HepG2 (cell line): ENCODE data around the gene DPH2. TPM values are rescaled to one million over a fixed set of nuclear protein-coding genes. Genes with fewer than 3 reads are reported as not detected.

Source experiments
- BCL3 ChIP-seq: sonication (generic); formaldehyde crosslinking; IDR thresholded peaks from 2 replicates; pipeline ENCODE4 v1.5.1; 2020; ENCODE audit warnings: mild to moderate bottlenecking, missing genetic modification reagents, moderate library complexity
- CCAR2 ChIP-seq: fragments of 200-400 bp; formaldehyde crosslinking; optimal IDR thresholded peaks from 2 replicates; pipeline ENCODE3; 2018; ENCODE audit warnings: low read depth, mild to moderate bottlenecking, low read length, moderate library complexity
- HCFC1 ChIP-seq: fragments of 150-350 bp; IDR thresholded peaks from 2 replicates; pipeline ENCODE4 v1.6.1; 2014; ENCODE audit warnings: low read depth, low read length
- HDAC1 ChIP-seq: sonication (generic); formaldehyde crosslinking; IDR thresholded peaks from 2 replicates; pipeline ENCODE4 v1.5.1; 2020; ENCODE audit warnings: mild to moderate bottlenecking, missing genetic modification reagents
- HNRNPLL ChIP-seq: fragments of 200-400 bp; formaldehyde crosslinking; IDR thresholded peaks from 2 replicates; pipeline ENCODE4 v1.6.1; 2017; ENCODE audit warnings: mild to moderate bottlenecking, low read depth, low read length; ENCODE audit not compliant: poor library complexity, severe bottlenecking
- KDM3A ChIP-seq: IDR thresholded peaks from 2 replicates; pipeline ENCODE4 v1.6.1; 2018; ENCODE audit warnings: low read depth, missing compliant biosample characterization
- MAF1 ChIP-seq: sonication (generic); formaldehyde crosslinking; IDR thresholded peaks from 2 replicates; pipeline ENCODE4 v1.5.0; 2020; ENCODE audit warnings: missing genetic modification reagents, borderline replicate concordance
- NCOA5 ChIP-seq: sonication (generic); formaldehyde crosslinking; IDR thresholded peaks from 2 replicates; pipeline ENCODE4 v1.4.0; 2020; ENCODE audit warnings: missing genetic modification reagents
- NFRKB ChIP-seq: fragments of 450-650 bp; IDR thresholded peaks from 2 replicates; pipeline ENCODE4 v1.6.1; 2017
- POLR2A ChIP-seq, 2 experiments: IDR thresholded peaks; 2 replicates each; pipeline ENCODE4 v1.6.1; 2011; ENCODE audit warnings: low read depth in 2 of 2, low read length in 2 of 2, mild to moderate bottlenecking in 1 of 2, moderate library complexity in 1 of 2; ENCODE audit not compliant: insufficient read depth in 1 of 2
- RELA ChIP-seq: sonication (generic); formaldehyde crosslinking; IDR thresholded peaks from 2 replicates; pipeline ENCODE4 v1.4.0; 2020; ENCODE audit warnings: missing genetic modification reagents
- SETDB1 ChIP-seq: sonication (generic); formaldehyde crosslinking; IDR thresholded peaks from 2 replicates; pipeline ENCODE4 v1.5.1; 2020; ENCODE audit warnings: missing genetic modification reagents, mild to moderate bottlenecking, borderline replicate concordance
- SP1 ChIP-seq, 2 experiments: fragments of 450-650 bp in 1 of 2; sonication (generic) in 1 of 2; formaldehyde crosslinking in 1 of 2; IDR thresholded peaks; 2 replicates each; pipeline versions ENCODE4 v1.4.0 to v1.6.1; 2016 to 2020; ENCODE audit warnings: missing genetic modification reagents in 1 of 2
- TAF15 ChIP-seq: fragments of 200-400 bp; formaldehyde crosslinking; IDR thresholded peaks from one replicate; pipeline ENCODE4 v1.6.1; 2018; ENCODE audit warnings: mild to moderate bottlenecking, low read depth, low read length; ENCODE audit not compliant: poor library complexity, severe bottlenecking
- TSC22D2 ChIP-seq: sonication (generic); formaldehyde crosslinking; IDR thresholded peaks from 2 replicates; pipeline ENCODE4 v1.5.1; 2020; ENCODE audit warnings: missing genetic modification reagents, mild to moderate bottlenecking, borderline replicate concordance
- ZBTB21 ChIP-seq: sonication (generic); formaldehyde crosslinking; IDR thresholded peaks from 2 replicates; pipeline ENCODE4 v1.4.0; 2020; ENCODE audit warnings: missing genetic modification reagents
- ZC3H13 ChIP-seq: sonication (generic); formaldehyde crosslinking; IDR thresholded peaks from 2 replicates; pipeline ENCODE4 v1.8.1; 2023; ENCODE audit warnings: mild to moderate bottlenecking, missing genetic modification reagents, moderate library complexity
- ZNF101 ChIP-seq: sonication (generic); formaldehyde crosslinking; IDR thresholded peaks from 2 replicates; pipeline ENCODE4 v1.4.0; 2020; ENCODE audit warnings: mild to moderate bottlenecking, low read depth, missing genetic modification reagents, borderline replicate concordance
- ZNF224 ChIP-seq: sonication (generic); formaldehyde crosslinking; IDR thresholded peaks from 2 replicates; pipeline ENCODE4 v1.5.0; 2020; ENCODE audit warnings: mild to moderate bottlenecking, missing genetic modification reagents
- ZNF263 ChIP-seq: sonication (generic); formaldehyde crosslinking; IDR thresholded peaks from 2 replicates; pipeline ENCODE4 v1.4.0; 2020; ENCODE audit warnings: missing genetic modification reagents
- ZNF441 ChIP-seq: sonication (generic); formaldehyde crosslinking; IDR thresholded peaks from 2 replicates; pipeline ENCODE4 v1.7.0; 2021; ENCODE audit warnings: missing genetic modification reagents, borderline replicate concordance
- ZNF512B ChIP-seq: sonication (generic); formaldehyde crosslinking; IDR thresholded peaks from 2 replicates; pipeline ENCODE4 v1.5.1; 2020; ENCODE audit warnings: missing genetic modification reagents, mild to moderate bottlenecking, borderline replicate concordance
- ZNF513 ChIP-seq: sonication (generic); formaldehyde crosslinking; conservative IDR thresholded peaks from 2 replicates; pipeline ENCODE4 v1.5.0; 2020; ENCODE audit warnings: missing genetic modification reagents
- ZNF564 ChIP-seq: sonication (generic); formaldehyde crosslinking; IDR thresholded peaks from 2 replicates; pipeline ENCODE4 v1.8.1; 2023; ENCODE audit warnings: mild to moderate bottlenecking, missing genetic modification reagents
- ZSCAN12 ChIP-seq: sonication (generic); formaldehyde crosslinking; IDR thresholded peaks from 2 replicates; pipeline ENCODE4 v1.9.0; 2021; ENCODE audit warnings: mild to moderate bottlenecking, missing genetic modification reagents
- polyA plus RNA-seq, 8 experiments: library from polyadenylated mRNA; depleted of rRNA in 3 of 8; stranded (reverse) in 7 of 8; unstranded in 1 of 8; fragments of >200 nt; fragmentation: Illumina TruSeq in 4 of 8; extraction: Trizol in 4 of 8; gene quantifications; 2 replicates each; pipeline versions ENCODE4 v1.2.1 to v1.2.3, GENCODE V29; 2011 to 2016; ENCODE audit warnings: low read depth in 4 of 8, missing spikeins in 1 of 8, mixed read lengths in 1 of 8; ENCODE audit not compliant: insufficient read depth in 1 of 8
- total RNA-seq, 5 experiments: library from RNA; depleted of rRNA; stranded (reverse); fragments of >200 nt; fragmentation: Illumina TruSeq; extraction: Trizol; gene quantifications; 2 replicates each; pipeline ENCODE4 v1.2.3, GENCODE V29; 2016; ENCODE audit warnings: low read depth in 1 of 5

The DPH2 gene
- total and polyA plus RNA-seq, 2 of the 13 experiments (the other 11 are each of a cell fraction or from before 2014, with no cell fraction given), result 32.2 to 38.3 TPM

- TF ChIP-seq SP1 (IDR thresholded peaks at IDR 0.05) (no peak), SP1 (CRISPR knock-in tag; IDR thresholded peaks at IDR 0.05) (peak; percentile 60), ZNF441 (peak; percentile 69; the same call in 1 of the 2 replicates), NCOA5 (no peak), ZSCAN12 (no peak), HCFC1 (peak; percentile 93), ZC3H13 (CRISPR knock-in tag) (peak; percentile 87), HDAC1 (CRISPR knock-in tag) (peak; percentile 98), HNRNPLL (peak; percentile 60), MAF1 (CRISPR knock-in tag) (peak; percentile 48), ZNF263 (peak; percentile 26; the same call in 1 of the 2 replicates), TSC22D2 (peak; percentile 80; the same call in 1 of the 2 replicates), CCAR2 (no peak), SETDB1 (CRISPR knock-in tag) (peak; percentile 83; the same call in 1 of the 2 replicates), POLR2A (IDR thresholded peaks at IDR 0.05; ENCODE audit: insufficient read depth in 1 of 2, low read depth in 2 of 2, low read length in 2 of 2) (peak; percentile 76 to 87), TAF15 (no peak), KDM3A (CRISPR knock-in tag) (0 out of 2 replicates have a peak, but pooled peaks have one; percentile 52), RELA (0 out of 2 replicates have a peak, but pooled peaks have one; percentile 73), ZBTB21 (CRISPR knock-in tag) (peak; percentile 67), ZNF224 (CRISPR knock-in tag) (no peak; the same call in 1 of the 2 replicates), ZNF101 (CRISPR knock-in tag) (no peak), ZNF513 (CRISPR knock-in tag) (no peak), ZNF564 (CRISPR knock-in tag) (peak; percentile 57; the same call in 1 of the 2 replicates), BCL3 (CRISPR knock-in tag) (peak; percentile 94), NFRKB (no peak), ZNF512B (CRISPR knock-in tag) (no peak)
These were observed 23.4 kb upstream of the DPH2 start, which contains the start of gene IPO13 (continued) for GRCh38 chr1:43946236-43947060.
